ENCODE data around the gene YY1.
"Not testable (repeated sequence)": the region's sequence is repeated elsewhere in the genome, so short reads cannot be mapped to it uniquely, and the experiment has no call there.

The YY1 gene

GRCh38 chr14:100213956-100214769 is 24.8 kb upstream of the YY1 start:
- peak; percentile 96 for DNase-seq (ENCODE audit: low spot score)

- DNase-seq (ENCODE audit: low spot score), result no peak
Measured at GRCh38 chr14:100214770-100215083, 24.2 kb upstream of the YY1 start.

GRCh38 chr14:100215330-100215885 is 23.5 kb upstream of the YY1 start:
- no peak for DNase-seq (ENCODE audit: low spot score)

GRCh38 chr14:100219126-100219785 is 19.7 kb upstream of the YY1 start:
- no peak for DNase-seq (ENCODE audit: low spot score)

DNA sequence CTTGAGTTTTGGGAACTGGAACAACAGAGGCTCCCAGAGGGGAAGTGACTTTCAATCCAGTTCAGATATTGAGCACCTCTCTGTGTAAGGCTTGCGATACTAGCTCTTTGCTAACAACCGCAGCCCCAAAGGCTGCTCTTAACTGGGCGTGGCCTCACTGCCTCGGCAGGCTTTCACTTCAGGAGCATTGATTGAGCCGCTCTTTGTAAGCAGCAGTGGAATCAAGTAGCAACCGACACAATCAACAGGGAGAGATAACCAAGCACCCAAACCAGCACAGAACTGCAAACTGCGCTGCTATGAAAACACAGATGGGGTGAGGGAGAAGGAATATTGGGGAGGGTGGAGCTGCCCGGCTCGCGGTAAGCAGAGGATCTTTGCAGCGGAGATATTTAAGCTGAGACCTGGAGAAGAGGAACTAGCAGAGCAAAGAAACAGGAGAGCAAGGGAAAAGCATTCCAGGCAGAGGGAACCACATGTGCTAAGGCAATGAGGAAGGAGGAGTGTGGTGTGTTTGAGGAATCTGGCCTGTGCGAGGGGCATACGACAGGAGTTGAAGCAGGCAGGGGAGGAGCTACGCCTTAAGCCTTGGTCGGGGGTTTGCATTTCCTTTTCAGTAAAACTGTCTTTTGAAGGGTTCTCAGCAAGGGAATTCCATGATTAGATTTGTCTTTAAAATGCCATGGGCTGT is 17.3 kb upstream of the YY1 start:
- DNase-seq (ENCODE audit: low spot score), result peak; percentile 67

GRCh38 chr14:100222224-100223093 is 16.5 kb upstream of the YY1 start:
- no peak for DNase-seq (ENCODE audit: low spot score)

GRCh38 chr14:100223332-100224201 is 15.4 kb upstream of the YY1 start:
- no peak for DNase-seq (ENCODE audit: low spot score)

GRCh38 chr14:100224229-100224866 is 14.6 kb upstream of the YY1 start:
- no peak for DNase-seq (ENCODE audit: low spot score)

DNA sequence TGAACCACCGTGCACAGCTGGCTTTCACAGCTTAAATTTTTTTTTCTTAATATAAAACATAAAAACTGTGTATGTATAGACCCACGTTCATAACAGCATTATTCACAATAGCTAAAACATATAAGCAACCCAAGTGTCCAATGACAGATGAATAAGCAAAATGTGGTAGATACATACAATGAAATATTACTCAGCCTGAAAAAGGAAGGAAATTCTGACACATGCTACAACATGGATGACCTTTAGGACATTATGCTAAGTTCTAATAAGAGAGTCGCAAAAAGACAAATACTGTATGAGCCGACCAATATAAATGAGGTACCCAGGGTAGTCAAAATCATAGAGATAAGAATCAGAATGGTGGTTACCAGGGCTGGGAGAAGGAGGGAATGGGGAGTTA is 13.8 kb upstream of the YY1 start:
- DNase-seq (ENCODE audit: low spot score), result no peak

- no peak for DNase-seq (ENCODE audit: low spot score)
Measured at GRCh38 chr14:100230361-100230760, 8.6 kb upstream of the YY1 start.

DNA sequence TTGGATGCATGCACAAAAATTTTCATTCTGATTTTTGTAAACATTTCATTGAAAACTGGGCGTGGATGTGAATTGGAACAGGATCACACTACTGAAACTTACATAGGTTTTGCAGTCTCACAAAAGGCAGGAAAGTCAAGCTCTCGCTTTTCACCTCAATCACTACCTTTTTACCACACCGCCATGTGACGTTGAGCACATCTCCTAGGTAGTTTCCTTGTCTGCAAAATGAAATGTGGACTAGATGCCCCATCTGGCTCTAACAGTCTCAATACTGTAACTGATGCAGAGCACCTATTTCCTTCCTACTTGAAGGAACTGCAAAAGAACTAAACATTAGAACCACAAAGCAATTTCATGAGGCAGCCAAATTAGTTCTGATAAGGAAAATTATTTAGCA is 4.4 kb upstream of the YY1 start:
- no peak for DNase-seq (ENCODE audit: low spot score)

GRCh38 chr14:100236271-100236818 is 2.6 kb upstream of the YY1 start:
- not testable (repeated sequence) for DNase-seq (ENCODE audit: low spot score)

DNA sequence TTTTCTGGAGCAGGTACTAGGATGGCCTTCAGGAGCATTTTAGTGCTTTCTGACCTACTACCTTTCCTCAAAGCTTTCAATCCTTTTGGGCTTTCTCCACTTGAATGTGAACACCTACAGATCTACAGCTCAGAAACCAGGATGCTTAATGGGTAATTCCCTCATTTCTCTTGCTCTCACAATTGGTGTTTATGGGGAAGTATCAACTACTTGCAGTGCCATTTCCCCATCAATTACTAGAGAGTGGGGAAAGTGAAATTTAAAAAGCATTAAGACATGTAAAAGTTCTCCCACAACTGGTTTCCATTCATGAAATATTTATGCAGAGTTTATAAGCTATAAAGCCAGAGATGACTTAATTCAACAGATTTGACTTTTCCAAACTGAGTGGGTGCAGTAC is 2.1 kb upstream of the YY1 start:
- no peak for DNase-seq (ENCODE audit: low spot score)

- DNase-seq (ENCODE audit: low spot score), result peak; percentile 69
Measured at GRCh38 chr14:100237735-100238418, 1.1 kb upstream of the YY1 start.

GRCh38 chr14:100239211-100239839 is 381 bp downstream of the YY1 start:
- DNase-seq (ENCODE audit: low spot score), result no peak

- DNase-seq (ENCODE audit: low spot score), result peak; percentile 90
Measured at GRCh38 chr14:100239840-100240667, 1.1 kb downstream of the YY1 start.

DNA sequence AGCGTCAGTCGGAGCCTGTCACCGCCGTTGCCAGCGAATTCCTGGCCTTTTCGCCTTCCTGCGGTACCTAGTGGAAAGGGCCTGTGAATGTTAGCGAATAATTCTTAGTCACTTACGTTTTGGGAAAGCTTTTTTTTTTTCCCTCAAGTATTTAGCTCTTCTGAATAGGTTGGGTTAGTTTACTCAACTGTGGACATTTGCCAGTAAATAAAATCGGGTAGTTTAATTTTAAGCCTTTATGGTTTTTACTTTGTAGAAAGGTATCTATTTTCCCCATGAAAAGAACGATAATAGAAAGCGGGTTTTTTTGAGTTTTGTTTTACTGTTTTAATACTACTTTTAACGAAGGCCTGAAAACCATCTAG is 1.7 kb downstream of the YY1 start:
- DNase-seq (ENCODE audit: low spot score), result no peak

- no peak for DNase-seq (ENCODE audit: low spot score)
Measured at GRCh38 chr14:100241279-100241678, 2.3 kb downstream of the YY1 start.

Measured in AG20443 (cell line).